Measurements from ENCODE around the gene PTPRT. TPM values are rescaled to one million over a fixed set of nuclear protein-coding genes. Genes with fewer than 3 reads are reported as not detected.

The PTPRT gene
- total RNA-seq, 4 donors from 2014 or later, result 0.72 to 2.5 (median 1.4) TPM

GRCh38 chr20:43009532-43009931, 180.2 kb downstream of the PTPRT start:
- WGBS, result 88% methylated on average over 8 of the region's 8 CpGs
- no peak overlapping the region for H3K27ac ChIP-seq
- no peaks in the 10 kb centered on the region for H3K4me1 ChIP-seq
- TF ChIP-seq CTCF (IDR thresholded peaks at IDR 0.05) (no peak), POLR2A (IDR thresholded peaks at IDR 0.05) (no peak), EP300 (IDR thresholded peaks at IDR 0.05) (no peak), POLR2AphosphoS5 (IDR thresholded peaks at IDR 0.05) (no peak)
- H3K36me3 ChIP-seq, result no peaks in the 10 kb centered on the region
- no peak for DNase-seq (ENCODE audit: low spot score in 2 of 2)
- H3K9me3 ChIP-seq, result no peaks in the 10 kb centered on the region
- no peaks in the 10 kb centered on the region for H3K27me3 ChIP-seq
- H3K4me3 ChIP-seq, result no peak overlapping the region

GRCh38 chr20:43007525-43007924, 182.2 kb downstream of the PTPRT start:
- TF ChIP-seq EP300 (IDR thresholded peaks at IDR 0.05) (no peak), CTCF (IDR thresholded peaks at IDR 0.05) (no peak), POLR2A (IDR thresholded peaks at IDR 0.05) (no peak)
- no peaks in the 10 kb centered on the region for H3K4me1 ChIP-seq
- no peak overlapping the region for H3K4me3 ChIP-seq
- H3K9me3 ChIP-seq, result no peaks in the 10 kb centered on the region
- WGBS, result 54% methylated on average over 5 of the region's 5 CpGs
- no peak for DNase-seq (ENCODE audit: low spot score in 2 of 2)
- no peak overlapping the region for H3K27ac ChIP-seq
- no peaks in the 10 kb centered on the region for H3K36me3 ChIP-seq
- no peaks in the 10 kb centered on the region for H3K27me3 ChIP-seq

- Histone ChIP-seq H3K27me3 (no peaks in the 10 kb centered on the region), H3K9me3 (no peaks in the 10 kb centered on the region), H3K36me3 (no peaks in the 10 kb centered on the region), H3K27ac (no peak overlapping the region), H3K4me1 (no peaks in the 10 kb centered on the region), H3K4me3 (no peak overlapping the region)
- TF ChIP-seq CTCF (IDR thresholded peaks at IDR 0.05), result no peak
- TF ChIP-seq POLR2A (IDR thresholded peaks at IDR 0.05), result no peak
- 78% methylated on average over 5 of the region's 5 CpGs for WGBS
- no peak for DNase-seq (ENCODE audit: low spot score in 2 of 2)
Observed at GRCh38 chr20:43006651-43007375, 182.9 kb downstream of the PTPRT start.

- H3K9me3 ChIP-seq, result no peaks in the 10 kb centered on the region
- WGBS, result 66% methylated on average over 6 of the region's 6 CpGs
- no peak overlapping the region for H3K4me3 ChIP-seq
- H3K27me3 ChIP-seq, result no peaks in the 10 kb centered on the region
- no peaks in the 10 kb centered on the region for H3K4me1 ChIP-seq
- H3K36me3 ChIP-seq, result no peaks in the 10 kb centered on the region
- no peak overlapping the region for H3K27ac ChIP-seq
- DNase-seq (ENCODE audit: low spot score in 2 of 2), result no peak
- TF ChIP-seq CTCF (IDR thresholded peaks at IDR 0.05) (no peak), POLR2AphosphoS5 (IDR thresholded peaks at IDR 0.05) (no peak), POLR2A (IDR thresholded peaks at IDR 0.05) (no peak), EP300 (IDR thresholded peaks at IDR 0.05) (no peak)
Observed at GRCh38 chr20:43003318-43003944, 186.3 kb downstream of the PTPRT start.

- no peak overlapping the region for H3K4me3 ChIP-seq
- H3K36me3 ChIP-seq, result no peaks in the 10 kb centered on the region
- 72% methylated on average over 2 of the region's 2 CpGs for WGBS
- no peaks in the 10 kb centered on the region for H3K4me1 ChIP-seq
- no peaks in the 10 kb centered on the region for H3K27me3 ChIP-seq
- TF ChIP-seq POLR2AphosphoS5 (IDR thresholded peaks at IDR 0.05) (no peak), CTCF (IDR thresholded peaks at IDR 0.05) (no peak), EP300 (IDR thresholded peaks at IDR 0.05) (no peak), POLR2A (IDR thresholded peaks at IDR 0.05) (no peak)
- no peaks in the 10 kb centered on the region for H3K9me3 ChIP-seq
- no peak overlapping the region for H3K27ac ChIP-seq
- DNase-seq (ENCODE audit: low spot score in 2 of 2), result no peak
Observed at GRCh38 chr20:42996141-42996540, 193.6 kb downstream of the PTPRT start.

All from suprapubic skin (tissue), 4 donors.